Superior temporal gyrus (tissue), 1 donor: Measurements from ENCODE around the gene IGLL5.
A peak's percentile ranks its signal among the peaks of the same experiment; 100 is the strongest.
"Not testable (repeated sequence)": the region's sequence is repeated elsewhere in the genome, so short reads cannot be mapped to it uniquely, and the experiment has no call there.

Experiments
- DNase-seq: peaks from one replicate; pipeline ENCODE4 v3.0.0-alpha.2; 2016; ENCODE audit errors: extremely low spot score

The IGLL5 gene

DNA sequence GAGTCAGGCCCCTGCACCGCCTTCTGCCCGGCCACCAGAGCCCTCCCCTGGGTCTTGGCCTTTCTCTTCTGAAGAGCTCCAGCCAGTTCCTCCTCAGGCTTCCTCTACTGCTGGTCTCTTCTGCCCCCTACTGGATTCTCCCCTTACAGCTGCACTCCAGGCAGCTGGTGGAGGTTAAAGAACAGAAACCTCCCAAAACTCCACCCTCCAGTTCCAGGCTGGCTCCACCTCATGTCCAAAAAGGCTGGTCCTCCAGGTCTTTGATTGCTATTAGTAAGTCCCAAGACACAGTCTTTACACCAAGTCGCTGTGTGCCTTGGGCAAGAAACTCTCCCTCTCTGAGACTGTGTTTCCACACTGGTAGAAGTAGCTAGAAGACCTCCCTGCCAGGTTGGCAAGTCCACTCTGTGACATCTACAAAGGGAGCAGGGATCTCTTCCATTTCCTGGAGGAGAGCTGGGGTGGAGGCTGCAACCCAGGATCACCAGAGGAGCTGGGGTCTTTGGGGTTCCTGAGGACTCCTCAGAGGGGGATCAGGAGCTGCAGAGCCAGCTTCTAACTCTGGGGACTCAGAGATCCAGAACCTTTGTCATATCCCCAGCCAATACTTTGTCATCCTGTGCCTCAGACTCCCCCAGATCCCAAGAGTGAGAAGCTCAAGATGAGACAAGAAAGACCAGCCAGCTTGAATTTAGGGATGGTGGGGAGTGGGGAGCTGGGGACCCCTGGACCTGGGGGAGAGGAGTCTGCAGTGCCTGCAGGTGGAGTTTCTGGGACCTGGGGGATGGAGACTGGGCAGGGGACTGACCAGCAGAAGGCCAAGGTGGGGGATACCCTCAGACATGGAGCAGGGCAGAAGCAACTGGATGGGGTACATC, 3.4 kb upstream of the IGLL5 start:
- DNase-seq: peak; percentile 74

DNA sequence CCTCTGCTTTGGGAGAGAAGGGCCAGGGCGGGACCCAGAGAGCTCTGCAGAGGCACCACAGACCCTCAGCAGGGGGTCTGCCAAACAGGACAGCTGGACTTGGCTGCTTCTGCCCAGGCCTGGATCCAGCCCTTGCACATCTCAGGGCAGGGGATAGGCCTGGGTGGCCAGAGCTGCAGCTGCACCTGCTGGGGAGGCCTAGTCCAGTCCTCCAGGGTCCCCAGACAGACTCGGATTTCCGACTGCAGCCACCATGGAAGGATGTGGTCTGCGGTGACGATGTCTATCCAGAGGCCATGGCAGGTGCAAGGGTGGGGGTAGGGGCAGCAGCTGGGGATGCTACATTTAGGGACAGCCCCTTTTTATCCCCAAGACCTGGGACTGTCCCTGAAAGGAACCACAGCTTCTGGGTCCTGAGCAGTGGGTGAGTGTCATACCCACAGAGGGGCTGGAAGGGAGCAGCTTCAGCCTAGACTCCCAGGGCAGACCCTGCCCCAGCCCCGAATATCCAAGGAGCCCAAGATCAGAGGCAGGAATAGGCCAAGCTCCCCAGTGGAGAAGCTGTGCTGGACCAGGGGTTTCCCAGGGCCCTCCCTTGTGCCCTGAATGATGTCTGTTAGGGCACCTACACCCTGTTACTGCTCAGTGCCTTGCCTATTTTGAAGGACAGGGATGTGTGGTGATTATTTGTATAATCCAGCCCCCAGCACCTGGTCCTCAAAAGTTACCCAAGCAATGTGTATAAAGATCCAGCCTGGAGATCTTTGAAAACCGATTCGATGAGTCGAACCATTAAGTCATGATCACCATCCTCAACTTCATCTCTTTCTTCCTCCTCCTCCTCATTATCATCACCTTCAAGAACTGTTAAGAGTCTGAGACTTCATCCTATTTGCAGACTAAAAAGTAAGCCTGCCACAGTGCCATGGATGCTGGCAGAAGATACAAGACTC, 2.5 kb upstream of the IGLL5 start:
- no peak for DNase-seq

DNA sequence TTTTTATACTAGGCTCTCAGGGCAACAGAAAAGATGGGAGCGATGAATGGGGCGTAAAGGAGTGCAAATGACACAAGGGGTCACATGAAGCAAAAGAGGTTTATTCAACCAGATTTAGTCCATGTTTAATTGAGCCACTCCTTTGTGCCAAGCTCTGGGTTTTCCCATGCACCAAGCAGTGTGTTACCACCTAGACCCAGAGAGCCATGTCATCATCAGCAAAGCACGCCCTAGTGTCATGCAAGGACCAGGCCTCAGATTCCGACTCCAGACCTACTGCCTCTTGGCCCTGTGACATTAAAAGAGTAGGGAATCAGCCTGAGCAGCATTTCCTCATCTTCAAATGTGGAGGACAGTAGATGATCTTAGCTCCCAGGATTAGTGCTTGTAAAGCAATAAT, 1.1 kb upstream of the IGLL5 start:
- DNase-seq: no peak

DNA sequence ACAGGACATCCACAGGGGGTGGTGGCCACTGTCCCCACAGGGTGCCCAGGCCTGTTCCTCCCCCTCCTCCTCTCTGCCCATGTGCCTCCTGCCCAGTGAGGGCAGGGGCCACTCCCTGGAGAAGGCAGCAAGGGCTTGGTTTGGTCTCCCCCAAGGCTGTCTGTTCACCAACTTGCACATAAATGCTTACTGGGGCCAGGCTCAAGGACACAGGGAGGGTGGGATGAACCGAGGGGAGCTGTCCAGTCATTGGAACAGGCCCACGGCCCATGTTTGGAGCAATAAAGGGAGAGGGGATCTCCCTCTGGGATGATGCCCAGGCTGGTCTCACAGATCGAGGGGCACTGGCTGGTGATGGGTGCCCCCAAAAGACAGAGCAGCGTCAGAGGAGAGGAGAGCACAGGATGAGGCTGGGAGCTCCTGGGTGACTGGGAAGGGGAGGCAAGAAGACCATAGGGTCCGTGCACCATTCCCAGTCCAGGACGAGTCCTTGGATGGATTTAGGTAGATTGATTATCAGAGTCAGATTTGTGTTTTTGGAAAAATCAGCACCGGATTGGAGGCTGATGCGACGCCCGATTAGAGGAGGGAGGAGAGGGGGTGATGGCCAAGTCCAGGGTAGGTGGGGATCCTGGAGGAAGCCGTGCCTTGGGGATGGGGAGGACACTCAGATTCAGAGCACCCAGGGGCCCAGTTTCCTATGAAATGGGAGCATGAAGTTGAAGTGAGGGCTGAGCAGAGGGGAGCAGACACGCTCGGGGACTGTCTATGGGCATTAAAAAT, 1.1 kb downstream of the IGLL5 start:
- DNase-seq: no peak

DNA sequence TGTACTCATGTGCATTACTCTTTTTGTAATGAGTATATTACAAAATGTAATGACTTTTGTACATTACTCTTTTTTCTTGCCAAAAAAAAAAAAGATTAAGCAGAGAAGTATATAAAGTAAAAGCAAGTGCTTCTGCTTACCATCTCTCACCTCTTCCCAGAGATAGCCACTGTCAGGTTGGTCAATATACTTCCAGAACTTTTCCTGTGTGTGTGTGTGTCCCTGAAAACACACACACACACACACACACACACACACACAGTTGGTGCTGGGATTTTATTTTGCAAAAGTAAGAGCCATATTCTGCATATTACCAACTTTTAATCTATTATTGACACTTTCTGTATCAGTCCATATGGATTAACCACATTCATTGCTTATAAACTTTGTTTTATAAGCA, 2.5 kb downstream of the IGLL5 start:
- no peak for DNase-seq

DNA sequence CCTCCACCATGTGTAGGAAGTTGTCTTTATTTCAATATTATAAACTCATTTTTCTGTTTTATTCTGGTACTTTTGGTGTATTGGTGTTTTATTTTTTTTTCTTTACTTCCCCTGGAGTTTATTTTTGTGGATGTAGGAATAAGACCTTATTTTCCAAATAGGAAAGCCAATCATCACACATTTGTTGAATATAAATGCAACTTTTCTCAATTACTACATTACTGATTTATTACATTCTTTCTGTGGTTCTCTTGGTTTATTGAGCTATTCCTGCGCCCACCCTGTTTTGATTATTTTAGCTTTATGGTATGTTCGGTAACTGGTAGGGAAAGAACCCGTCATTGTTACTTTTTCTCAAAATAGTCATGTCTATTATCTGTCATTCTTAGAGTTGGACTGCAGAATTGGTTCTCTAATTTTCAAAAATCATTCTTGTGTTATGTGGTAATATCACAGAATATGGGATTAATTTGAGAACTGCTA, 3.6 kb downstream of the IGLL5 start:
- no peak for DNase-seq

DNA sequence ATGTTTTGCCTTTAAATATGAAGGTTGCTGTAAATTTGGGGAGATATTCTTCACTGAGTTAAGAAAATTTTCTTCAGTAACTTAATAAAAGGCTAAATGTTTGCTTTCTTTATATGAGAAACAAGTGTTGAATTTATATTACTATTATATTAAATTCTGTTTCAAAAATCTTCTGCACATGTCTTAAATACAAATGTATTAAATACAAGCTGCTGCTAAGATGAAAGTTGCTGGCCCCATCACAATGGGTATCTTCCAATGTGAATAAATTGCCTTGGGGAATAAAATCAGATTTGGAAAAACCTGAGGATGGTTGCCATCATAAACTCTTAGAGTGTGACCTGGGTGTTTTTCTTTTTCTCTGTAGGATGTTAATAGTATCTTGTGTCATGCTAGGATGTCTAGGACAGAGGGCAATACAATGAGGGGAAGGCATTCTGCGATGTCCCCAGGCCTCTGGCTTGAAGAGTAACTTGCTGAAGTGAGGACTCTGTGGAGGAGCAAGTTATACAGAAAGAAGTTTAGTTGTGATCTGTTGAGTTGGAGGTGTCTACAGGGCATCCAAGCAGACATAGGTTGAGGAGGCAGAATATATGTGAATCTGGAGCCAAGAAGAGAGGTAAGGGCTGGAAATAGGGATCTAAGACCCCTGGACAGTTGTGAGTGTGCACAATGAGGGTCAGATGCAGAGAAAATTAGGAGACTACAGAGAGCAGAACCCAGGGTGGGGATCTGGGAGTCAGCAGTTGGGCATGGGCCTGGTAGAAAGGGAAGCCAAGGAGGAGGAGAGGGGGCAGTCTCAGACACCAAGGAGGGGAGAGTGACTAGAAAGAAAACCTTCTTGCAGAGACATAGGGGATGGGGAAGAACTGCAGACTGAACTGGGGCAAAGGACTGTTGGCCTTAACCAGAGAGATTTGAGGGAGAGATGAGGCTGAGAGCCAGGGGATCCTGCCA, 4.8 kb downstream of the IGLL5 start:
- DNase-seq: no peak

DNA sequence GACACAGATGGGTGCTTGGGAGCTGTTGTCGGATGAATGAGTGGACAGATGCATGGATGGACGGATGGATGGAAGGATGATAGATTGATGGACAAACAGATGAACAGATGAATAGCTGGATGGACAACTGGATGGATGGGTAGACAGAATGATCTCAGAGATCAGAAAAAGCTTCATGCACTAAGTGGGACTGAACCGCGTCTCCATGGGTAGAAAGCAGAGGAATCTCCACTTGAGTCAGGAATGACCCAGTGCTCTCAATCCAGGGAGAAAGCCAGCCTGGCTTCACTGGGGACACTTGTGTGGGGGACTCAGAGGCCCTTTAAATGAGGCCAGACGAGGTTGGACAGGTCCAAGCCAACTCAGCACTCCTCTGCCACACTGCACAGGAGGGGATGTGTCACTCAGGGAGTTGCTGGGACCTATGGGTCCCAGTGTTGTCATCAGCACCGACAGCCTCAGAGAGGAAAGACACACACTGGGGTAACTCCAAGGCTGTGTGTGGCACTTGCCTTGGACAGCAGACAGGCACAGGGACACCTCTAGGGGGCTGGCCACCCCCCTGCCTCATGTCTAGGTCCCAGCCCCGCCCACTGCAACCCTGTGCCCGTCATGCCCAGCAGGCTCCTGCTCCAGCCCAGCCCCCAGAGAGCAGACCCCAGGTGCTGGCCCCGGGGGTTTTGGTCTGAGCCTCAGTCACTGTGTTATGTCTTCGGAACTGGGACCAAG, 5.6 kb downstream of the IGLL5 start:
- DNase-seq: no peak

DNA sequence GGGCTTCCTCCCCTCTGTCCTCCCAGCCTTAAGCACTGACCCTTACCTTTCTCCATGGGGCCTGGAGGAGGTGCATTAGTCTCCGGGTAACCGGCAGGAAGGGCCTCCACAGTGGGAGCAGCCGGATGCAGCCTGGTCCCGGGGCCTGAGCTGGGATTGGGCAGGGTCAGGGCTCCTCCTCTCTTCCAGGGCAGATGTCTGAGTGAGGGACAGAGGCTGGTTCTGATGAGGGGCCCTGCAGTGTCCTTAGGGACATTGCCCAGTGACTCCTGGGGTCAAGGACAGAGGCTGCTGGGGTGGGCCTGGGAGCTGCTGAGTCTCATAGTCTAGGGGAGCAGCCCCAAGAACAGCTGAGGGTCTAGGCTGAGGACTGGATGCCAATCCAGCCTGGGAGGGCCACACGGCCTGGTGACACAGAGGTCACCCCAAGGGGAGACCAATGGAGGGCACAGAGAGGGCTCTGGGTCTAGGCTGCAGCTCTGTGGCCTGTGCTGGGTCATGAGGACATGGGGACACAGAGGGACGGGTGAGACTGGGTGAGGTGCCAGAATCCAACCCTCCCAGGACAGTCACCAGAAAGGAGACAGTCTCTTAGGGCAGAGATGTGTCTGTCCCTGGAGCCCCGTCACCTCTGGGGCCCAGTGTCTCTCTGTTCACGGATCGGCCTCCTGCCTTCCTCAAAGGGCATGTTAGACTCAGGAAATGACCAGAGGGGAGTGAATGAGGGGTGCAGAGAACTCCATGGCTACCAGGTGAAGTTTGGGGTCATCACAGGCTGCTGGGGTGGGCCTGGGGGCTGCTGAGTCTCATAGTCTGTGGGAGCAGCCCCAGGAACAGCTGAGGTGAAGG, 6.5 kb downstream of the IGLL5 start:
- DNase-seq: no peak

DNA sequence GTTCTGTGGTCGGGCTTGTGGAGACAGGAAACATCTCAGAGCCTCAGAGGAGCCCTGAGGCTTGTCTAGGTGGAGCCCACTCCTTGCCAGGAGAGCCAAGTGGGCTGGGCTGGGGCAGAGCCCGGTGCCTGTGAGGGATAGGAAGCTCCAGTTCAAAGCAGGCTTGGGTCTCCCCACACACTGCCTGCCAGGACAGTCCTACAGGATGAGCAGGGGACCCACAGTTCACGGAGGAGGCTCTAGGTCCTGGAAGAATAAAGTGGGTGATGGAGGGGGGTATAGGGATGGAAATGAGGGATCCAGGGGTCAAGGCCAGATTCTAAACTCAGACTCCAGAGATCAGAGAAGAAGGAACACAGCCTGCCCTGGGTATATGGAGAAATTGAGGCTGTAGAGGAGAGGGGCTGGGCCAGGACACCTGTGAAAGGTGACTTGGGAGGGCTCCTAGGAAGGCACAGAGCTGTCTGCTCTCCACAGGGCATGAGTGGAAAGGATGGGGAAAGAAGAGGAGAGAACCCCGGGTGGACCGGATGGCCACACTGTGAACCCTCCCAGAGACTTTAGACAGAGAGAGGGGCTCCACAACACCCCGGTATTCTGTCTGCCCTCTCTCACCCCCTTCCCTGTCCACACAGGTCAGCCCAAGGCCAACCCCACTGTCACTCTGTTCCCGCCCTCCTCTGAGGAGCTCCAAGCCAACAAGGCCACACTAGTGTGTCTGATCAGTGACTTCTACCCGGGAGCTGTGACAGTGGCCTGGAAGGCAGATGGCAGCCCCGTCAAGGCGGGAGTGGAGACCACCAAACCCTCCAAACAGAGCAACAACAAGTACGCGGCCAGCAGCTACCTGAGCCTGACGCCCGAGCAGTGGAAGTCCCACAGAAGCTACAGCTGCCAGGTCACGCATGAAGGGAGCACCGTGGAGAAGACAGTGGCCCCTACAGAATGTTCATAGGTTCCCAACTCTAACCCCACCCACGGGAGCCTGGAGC, 7.4 kb downstream of the IGLL5 start:
- DNase-seq: no peak

DNA sequence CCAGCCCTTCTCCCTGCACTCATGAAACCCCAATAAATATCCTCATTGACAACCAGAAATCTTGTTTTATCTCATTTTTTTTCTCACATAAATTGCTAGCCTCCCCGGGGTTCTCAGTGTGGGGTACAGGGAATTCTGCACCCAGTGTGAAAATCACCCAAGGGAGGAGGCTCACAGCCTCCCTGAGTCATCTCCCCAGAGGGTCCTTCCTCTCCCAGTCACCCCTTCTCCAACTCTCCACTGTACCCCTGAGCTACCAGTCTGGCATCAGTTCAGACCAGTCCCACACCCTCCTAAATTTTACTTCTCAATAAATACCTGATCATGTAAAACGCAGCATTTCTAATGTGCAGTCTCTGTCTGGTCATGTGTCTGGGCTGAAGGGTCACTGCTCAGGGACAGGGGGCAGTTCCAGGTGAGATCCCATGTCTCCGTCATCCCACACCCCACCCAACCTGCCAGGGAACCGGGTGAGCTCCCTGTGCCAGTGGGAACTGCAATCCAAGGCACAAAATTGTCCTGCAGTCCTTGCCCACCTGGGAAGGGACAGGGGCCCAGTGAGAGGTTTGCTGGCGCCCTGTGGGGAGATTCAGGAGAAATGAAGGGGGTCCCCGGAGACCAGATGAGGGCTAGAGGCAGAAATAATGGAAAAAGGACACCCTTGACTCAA, 8.3 kb downstream of the IGLL5 start:
- DNase-seq: no peak

DNA sequence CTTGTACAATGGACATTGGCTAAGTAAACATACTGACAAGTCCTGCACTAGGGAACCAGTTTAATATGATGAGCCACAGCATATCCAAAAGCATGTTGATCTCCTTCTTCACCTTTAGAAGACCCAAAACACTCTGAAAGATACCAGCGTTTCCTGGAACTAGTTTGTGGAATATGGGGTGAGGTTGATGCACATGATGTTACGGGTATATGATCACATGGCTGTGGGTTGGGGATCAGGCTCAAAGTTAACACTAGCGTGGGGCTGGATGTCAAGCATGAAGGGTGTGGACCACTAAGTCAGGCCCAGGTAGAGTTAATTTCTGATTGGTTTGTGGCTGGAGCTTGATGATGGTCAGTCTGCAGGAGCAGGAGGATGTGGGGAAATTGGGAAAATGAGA, 9.0 kb downstream of the IGLL5 start:
- DNase-seq: no peak

DNA sequence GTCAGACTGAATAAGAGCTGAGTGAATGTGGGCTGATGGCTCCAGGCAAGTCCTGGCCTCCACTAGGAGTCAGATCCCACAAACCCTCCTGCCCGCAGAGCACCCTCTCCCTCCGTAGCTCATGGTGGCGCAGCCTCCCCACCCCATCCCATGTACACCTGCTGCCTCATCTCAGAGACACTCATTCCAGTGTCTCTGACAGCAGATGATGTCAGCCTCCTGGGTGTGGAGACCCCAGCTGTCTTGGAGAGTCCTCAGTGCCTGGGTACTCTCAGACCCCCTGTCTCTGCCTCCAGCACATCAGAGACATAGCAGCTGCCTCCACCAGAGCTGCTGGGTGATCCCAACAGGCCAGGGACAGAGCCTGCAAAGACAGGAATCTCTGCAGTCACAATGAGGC, 9.5 kb downstream of the IGLL5 start:
- no peak for DNase-seq

DNA sequence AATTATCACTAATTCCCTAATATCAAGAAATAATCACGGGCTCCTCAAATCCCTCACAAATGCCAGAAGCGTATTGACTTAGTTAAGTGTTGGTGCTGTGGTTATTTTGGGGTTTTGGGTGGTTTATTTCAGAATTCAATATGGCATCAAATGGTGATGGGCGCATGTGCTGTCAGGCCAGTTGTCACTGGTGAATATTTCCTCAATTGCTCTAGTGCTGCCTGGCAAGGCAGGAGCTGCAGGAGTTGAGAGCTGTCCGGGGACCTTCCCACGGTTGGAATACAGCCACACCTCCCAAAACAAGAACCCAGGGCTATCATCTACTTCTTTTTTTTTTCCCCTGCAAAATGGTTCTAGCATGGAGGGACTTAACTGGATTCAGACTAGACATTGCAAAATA, 10.3 kb downstream of the IGLL5 start:
- no peak for DNase-seq

DNA sequence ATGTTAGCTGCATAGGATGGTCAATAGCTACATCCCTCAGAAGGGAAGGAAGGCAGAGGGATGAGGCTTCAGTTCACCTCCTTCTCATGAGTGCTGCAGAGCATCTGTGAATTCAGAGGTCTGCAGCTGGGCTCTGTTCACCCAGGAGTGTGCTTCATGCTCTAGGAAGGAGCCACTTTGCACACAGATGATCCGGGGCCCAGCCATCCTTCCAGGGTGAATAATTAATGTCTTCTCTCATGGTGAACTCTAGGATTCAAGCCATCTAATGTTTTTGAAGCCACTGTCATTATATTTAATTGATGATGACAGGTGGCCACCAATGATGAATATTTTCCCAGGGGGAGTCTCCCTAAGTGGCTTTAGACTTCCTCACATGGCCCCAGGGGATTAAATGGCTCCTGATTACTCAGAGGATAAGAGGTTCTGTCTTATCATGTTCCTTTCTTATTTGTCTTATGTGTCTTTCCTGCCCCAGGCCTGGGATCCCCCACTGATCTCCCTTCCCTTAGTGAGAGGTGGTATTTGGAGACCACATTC, 10.9 kb downstream of the IGLL5 start:
- not testable (repeated sequence) for DNase-seq

DNA sequence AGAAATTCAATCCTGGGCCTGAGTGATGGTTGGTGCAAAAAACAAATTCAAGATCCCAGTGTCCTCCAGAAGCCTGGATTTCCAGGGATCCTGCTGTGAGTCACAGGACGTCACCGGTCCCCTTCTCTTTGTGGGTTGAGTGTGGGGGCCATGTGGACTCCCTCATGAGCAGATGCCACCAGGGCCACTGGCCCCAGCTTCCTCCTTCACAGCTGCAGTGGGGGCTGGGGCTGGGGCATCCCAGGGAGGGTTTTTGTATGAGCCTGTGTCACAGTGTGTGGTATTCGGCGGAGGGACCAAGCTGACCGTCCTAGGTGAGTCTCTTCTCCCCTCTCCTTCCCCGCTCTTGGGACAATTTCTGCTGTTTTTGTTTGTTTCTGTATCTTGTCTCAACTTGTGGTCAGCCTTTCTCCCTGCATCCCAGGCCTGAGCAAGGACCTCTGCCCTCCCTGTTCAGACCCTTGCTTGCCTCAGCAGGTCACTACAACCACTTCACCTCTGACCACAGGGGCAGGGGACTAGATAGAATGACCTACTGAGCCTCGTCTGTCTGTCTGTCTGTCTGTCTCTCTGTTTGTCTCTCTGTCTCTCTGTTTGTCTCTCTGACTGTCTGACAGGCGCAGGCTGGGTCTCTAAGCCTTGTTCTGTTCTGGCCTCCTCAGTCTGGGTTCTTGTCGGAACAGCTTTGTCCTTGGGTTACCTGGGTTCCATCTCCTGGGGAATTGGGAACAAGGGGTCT, 11.9 kb downstream of the IGLL5 start:
- DNase-seq: not testable (repeated sequence)
